GM19043 (cell line): ENCODE measurements around the gene LYAR.

Experiments used
- ATAC-seq: cut with Tn5 transposase; IDR thresholded peaks from one replicate; pipeline ENCODE4 v1.9.1; 2021; ENCODE audit warnings: low read depth; ENCODE audit not compliant: unreplicated experiment

LYAR gene

DNA sequence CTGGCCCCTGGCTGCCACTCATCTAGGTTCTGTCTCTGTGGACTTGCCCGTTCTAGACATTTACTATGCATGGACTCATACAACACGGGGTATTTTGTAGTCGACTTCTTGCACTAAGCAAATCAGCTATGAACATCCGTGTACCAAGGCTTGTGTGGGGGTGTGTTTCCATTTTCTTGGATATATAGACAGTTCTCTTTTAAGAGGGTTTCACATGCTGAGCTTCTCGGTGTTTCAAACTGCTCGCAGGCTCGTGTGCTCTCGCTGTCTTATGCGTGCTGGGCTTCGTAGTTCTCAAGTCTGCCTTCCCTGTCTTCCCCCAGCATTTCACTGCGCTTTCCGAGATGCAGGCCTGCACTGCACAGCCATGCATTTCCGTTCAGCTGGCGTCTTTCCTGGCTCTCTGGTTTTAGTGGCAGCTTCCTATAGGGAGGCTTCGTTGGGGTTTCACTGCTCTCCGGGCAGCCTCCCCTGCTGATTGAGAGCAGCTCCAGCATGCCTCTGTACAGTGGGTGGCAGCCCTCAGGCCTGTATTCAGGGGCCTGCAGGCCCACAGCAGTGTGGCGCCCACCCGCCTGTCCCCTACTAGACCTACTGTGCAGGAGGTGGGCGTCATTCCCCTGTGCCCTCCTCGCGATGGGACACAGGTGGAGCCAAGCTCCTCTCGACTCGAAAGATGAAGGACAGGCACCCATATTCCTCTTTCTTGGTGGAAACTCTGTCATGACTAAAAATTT, 27.7 kb upstream of the LYAR start:
- ATAC-seq, result no peak

DNA sequence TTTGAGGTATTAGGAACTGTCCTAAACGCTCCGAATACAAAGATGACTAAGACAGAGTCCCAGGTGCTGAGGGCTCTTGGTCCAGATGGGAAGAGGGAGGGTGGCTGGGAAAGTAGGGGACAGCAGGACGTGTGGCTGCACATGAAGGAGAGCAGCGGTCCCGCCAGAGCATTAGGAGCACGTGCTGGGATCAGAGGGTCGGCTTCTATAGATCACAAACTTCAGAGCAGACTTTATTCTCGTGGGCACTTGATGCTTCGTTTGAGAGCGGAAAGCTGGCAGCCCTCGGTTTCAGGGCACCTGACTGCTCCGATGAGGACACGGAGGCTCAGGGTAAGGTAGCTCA, 26.2 kb upstream of the LYAR start:
- ATAC-seq, result no peak

DNA sequence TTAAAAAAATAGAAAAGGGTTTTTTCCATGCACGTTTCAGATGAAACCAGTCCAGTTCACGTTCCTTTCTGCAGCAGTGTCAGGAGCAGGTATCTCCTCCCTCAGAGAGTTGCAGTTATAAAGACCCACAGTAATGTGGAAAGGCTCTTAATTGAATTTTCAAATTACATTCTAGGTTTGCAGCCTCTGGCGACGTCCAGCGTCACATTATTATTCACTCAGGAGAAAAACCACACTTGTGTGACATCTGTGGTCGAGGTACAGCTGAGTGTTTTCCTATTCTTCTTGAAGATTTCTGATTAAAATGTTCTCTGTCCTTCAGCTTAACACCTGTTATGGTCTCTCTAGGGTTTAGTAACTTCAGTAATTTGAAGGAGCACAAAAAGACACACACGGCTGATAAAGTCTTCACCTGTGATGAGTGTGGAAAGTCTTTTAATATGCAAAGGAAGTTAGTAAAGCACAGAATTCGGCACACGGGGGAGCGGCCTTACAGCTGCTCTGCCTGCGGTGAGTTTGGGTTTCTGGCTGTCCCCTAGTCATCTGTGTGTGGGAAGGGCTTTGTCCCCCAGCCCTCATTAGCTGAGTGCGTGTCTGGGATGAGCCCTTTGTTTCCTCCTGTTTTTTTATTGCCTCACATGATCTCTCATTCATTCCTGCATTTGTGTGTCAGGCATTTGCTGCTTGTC, 25.7 kb upstream of the LYAR start:
- ATAC-seq, result no peak

DNA sequence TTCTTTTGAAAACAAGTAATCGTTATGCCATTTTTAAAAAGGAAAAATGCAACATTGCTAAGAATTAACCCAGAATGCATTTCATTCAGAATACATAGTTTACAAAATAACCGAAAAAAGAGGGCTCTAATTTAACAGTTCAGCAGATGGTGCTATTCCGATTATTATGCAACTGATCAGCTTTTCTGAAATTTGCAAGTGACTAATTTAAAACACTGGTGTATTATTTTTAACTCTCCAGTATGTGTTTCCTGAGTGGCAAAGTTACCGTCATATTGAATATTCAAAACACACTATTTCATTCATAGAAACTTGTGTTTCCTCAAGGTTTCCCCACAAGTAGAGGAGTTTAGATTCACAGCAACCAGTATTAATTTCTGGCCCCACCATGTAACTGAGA, 21.2 kb upstream of the LYAR start:
- ATAC-seq, result no peak

DNA sequence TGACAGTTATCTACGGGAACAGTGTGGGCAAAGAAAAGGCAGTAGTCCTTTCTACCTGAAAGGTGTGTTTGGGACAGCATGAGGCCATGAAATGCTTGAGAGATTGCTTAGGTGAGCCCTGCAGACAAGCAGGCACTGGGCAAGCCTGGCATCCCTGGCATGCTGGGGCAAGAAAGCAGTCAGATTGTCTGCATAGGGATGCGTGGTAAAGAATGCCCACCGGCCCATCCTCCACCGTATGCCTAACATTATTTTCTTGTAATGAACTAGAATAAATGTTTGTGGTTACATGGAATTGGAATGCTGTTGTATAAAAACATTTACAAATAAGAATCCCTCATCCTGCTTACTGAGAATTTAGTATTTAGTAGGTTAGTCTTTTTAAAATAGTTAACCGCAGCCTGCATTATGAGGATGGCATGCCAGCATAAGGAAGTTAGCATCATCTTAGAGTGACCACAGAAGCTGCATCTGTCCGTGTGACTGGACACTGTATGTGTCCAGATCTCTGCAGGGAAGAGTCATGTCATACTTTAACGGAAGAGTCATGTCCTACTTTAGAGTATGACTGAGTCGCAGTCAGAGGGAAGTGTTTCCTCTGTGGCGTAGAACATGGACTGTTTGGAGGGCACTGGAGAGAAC, 19.0 kb upstream of the LYAR start:
- ATAC-seq, result no peak

DNA sequence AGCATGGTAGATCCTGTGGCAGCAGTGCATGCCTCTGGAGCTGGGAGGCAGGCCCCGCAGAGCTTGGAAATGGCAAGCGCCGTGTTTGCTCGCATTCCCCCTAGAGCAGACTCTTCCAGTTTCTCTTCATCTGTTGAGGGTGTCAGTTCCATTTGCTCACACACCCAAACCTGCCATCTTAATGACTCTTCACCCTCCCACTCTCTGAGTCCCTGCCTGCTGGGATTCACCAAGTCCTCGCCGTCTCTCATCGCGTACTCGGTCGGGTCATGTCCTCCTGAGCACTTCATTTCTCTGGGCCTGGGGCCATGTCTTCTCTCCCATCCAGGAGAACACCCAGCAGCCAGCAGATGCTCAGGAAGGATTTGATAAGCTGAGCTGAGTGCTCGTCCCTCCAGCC, 17.0 kb upstream of the LYAR start:
- no peak for ATAC-seq

DNA sequence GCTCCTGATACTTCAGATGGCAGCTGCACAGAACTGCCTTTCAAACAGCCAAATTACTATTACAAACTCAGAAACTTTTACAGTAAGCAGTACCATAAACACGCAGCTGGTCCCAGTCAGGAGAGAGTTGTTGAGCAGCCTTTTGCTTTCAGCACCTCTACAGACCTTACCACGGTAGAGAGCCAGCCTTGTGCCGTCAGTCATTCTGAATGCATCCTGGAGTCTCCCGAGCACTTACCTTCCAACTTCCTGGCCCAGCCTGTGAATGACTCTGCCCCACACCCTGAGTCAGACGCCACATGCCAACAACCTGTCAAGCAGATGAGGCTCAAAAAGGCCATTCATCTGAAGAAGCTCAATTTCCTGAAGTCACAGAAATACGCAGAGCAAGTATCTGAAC, 12.5 kb upstream of the LYAR start:
- no peak for ATAC-seq

DNA sequence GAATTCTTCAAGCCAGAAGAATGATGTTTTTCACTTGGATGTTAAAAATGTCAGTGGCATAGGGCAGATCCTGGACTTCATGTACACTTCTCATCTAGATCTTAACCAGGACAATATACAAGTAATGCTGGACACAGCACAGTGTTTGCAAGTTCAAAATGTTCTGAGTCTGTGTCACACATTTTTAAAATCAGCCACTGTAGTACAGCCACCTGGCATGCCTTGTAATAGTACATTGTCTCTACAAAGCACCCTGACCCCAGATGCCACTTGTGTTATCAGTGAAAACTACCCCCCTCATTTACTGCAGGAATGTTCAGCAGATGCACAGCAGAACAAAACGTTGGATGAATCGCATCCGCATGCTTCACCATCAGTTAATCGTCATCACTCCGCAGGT, 12.0 kb upstream of the LYAR start:
- no peak for ATAC-seq

DNA sequence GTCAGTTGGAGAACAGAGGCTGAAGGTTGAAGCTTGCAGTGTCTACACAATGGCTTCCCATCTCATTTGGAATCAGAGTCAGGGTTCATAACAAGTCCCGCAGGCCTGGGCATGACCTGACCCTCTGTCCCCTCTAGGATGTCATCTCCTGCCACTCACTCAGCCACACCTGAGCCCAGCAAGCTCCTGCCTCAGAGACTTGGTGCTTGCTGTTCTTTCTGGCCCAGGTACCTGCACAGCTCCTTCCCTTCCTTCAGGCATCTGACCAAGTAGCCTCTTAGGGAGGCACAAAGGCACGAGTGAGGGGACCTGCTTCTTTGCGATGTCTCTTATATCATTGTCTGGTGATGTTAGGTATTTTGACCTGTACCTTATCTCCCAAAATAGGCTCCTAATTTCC, 9.1 kb upstream of the LYAR start:
- no peak for ATAC-seq

DNA sequence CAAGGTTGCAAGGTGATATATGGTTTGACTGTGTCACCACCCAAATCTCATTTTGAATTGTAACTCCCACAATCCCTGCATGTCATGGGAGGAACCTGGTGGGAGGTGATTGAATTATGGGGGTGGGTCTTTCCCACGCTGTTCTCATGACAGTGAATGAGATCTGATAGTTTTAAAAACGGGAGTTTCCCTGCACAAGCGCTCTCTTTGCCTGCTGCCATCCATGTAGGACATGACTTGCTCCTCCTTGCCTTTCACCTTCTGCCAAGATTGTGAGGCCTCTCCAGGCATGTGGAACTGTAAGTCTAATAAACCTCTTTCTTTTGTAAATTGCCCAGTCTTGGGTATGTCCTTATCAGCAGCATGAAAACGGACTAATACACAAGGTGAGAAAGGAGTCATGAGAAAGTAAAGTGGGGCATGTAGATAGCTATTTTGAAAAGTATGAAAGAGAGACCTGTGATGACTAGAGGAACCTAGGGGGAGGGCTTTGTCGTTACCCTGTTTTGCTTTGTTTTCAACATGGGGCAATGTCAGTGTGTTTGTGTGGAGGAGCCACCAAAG, 6.4 kb upstream of the LYAR start:
- no peak for ATAC-seq

DNA sequence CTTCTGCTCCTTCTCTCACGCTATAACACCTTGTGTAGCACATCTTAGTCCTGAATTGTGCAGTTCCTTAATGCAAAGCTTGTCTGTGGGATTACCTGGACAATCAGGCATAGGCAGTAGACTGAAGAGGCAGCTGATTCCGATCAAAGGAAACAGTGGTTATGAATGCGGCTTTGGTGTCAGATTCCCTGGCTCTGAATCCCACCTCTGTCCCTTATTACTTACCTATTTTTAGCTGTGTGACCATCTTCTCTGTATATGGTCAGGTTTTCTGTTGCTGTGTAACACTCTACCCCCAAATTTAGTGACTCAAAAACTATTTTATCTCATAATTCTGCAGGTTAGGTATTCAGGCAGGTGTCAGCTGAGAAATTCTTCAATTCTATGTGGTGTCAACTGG, 3.3 kb upstream of the LYAR start:
- no peak for ATAC-seq

DNA sequence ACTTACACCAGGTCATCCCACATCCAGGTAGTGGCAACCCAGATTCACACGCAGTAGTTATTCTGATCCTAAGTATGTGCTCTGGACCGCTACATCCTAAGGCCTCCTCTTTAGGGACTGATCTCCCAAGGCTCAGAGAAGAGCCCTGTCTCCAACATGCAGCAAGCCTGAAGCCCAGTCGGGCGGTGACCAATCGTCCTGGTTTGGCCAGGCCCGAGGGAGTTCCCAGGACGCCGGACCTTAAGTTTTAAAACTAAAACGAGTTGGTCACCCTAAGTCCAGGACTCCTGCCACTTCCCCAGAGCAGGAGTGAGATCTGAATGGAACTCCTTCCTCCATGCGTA, 385 bp downstream of the LYAR start:
- ATAC-seq, result peak; percentile 14

DNA sequence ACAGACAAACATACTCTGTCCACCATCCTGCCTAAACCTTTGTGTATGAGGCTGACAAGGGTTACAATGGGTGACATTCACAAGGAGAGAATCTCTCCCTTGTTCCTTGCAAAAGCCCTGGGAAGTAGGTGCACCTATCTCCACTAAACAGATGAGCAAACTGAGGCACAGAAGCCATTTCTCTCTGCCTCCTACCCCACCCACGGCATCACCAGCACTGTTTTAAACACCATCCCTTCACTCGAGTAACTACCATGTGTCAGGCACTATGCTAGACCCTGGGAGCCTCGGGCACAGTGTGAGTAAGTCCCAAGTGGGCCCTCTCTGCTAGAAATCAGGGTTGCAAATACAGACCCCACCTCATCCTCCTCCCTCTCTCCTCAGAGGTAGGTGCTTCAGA, 899 bp downstream of the LYAR start:
- ATAC-seq, result no peak

DNA sequence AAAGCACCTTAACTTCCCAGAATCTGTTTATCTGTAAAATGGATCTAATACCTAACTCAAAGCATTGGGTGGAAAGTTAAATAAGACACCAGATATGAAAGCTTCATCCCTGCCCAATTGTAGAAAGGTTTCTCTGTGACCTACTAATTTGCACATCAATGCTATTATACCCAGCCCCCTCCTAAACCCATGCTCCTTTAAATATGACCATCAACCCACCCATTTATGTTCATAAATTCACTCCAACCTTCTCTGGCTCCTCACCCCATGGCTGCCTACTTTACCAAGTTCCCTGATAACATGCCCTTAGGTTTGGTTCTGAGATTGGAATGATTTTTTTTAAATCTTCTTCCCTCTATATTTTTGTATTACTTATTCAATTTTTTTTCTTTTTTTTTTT, 1.9 kb downstream of the LYAR start:
- no peak for ATAC-seq

DNA sequence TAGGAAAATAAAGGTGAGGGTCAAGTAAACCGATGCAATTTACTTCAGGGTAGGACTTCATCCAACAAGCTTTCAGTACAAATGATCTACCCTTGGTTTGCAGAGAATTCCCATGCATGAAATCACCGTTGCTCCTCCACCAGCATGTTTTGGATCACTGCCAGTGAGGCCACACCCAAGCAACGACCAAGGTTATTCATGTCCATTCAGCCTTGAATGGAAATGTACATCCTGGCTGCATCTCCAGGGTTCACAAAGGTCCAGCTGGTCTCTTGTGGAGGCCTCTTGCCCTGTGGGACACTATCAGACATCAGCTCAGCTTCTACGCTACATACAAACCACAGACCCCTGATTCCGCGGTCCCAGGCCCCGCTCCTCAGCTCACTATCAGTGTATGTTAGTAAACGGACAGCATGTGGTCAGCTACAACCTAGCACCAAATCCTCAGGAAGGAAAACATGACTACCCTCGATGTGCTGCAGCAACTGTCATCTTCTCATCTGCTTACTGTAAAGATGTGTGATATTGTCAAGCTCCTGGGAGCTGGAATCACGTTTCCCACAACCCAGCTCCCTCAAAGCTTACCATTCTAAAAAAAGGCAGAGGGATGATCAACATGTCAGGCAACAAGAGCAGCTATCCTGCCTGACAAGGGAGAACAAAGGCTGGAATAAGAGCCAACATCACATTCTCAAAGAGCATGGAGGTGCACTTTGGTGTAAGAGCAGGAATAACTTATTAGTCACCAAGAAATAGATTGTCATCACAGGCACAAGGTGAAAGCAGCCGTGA, 4.9 kb downstream of the LYAR start:
- ATAC-seq, result no peak

DNA sequence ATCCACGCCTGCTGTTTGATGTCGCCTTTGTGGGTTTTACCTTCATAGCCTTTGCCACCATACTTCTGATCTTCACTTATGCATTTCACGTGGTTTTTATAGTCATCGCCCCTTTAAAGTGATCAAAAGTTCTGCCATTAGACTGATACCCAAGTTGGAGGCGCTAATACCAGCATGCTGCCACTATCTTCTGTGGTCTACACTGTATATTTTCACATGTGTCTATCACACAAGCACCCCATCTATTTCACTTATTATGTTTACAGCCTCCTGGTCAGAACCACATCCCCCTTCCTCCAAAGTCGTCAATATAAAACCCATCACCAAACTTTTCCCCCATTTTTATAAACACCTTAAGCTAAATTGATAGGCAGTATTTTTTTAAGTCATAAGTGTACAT, 8.2 kb downstream of the LYAR start:
- ATAC-seq, result no peak

DNA sequence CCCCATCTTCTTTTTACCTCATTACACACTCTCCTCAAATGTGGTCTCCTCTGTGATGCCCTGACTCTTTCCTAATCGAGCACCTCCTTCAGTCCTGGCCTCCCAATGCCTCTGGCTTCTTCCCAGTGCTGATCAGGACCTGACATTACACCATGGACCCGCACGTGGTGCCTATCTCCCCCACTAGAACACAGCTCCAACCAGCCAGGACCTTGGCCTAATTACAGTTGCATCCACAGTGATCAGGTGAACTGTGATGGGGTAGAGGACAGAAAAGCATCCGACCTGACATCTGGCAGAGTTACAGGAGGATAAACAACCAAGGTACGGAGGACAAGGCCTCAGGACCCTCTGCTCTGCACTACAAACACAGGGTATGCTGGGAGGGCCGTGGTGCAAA, 12.4 kb downstream of the LYAR start:
- ATAC-seq, result no peak

DNA sequence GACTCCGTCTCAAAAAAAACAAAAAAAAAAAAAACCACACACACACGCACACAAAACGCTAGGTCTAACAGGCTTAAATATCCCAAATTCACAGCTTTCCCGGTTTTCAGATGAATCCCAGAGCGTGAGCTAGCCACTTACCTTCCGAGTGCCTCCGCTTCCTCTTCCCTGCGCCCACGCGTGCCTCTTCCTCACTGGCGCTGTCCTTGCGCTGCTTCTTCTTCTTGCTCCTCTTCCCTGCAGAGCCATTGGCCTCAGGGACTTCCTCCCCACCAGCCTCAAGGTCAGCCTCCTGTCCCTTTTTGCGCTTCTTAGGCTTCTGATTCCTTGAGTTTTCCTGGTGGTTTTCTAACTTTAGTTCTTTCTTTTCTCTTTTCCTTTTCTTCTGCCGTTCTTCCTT, 15.7 kb downstream of the LYAR start:
- no peak for ATAC-seq

DNA sequence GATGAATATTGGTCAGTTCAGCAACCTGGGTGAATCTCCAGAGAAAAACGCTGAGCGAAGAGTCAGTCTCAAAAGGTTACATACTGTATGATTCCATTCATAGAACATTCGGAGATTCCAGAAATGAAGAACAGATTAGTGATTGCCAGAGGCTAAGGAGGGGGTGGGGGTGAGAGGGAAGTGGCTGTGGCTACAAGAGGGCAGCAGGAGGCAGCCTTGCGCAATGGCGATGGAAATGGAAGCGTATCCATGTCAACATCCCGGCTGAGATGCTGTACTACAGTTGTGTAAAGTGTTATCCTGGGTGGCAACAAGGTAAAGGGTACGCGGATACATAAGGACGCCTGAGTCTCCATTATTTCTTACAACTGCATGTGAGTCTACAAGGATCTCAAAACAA, 18.0 kb downstream of the LYAR start:
- ATAC-seq, result no peak

DNA sequence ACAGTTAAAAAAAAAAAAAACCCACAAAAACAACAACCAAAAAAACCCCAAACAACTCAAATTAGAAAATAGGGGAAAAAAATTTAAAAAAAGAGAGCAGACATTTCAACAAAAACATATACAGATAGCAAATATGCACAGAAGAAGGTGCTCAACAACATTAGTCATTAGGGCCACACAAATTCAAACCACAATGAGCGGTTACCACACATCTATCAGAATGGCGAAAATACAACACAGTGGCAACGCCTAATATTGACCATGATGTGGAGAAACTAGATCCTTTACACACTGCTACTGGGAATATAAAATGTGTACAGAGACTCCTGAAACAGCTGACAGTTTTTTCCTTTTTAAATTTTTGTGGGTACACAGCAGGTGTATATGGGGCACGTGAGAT, 19.4 kb downstream of the LYAR start:
- no peak for ATAC-seq

DNA sequence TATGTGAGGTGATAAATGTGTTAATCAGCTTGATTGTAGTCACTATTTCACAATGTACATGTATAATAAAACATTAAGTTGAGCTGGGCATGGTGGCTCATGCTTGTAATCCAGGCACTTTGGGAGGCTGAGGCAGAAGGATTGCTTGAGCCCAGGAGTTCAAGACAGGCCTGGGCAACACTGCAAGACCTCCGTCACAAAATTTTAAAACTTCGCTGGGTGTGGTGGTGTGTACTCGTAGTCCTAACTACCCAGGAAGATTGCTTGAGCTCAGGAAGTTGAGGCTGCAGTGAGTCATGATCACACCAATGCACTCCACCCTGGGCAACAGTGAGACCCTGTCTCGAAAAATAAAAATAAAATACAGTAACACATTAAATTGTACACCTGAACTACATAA, 20.1 kb downstream of the LYAR start:
- no peak for ATAC-seq
